Measurements from ENCODE around the gene PER2.
"Not testable (repeated sequence)": the region's sequence is repeated elsewhere in the genome, so short reads cannot be mapped to it uniquely, and the experiment has no call there.

PER2 gene

DNA sequence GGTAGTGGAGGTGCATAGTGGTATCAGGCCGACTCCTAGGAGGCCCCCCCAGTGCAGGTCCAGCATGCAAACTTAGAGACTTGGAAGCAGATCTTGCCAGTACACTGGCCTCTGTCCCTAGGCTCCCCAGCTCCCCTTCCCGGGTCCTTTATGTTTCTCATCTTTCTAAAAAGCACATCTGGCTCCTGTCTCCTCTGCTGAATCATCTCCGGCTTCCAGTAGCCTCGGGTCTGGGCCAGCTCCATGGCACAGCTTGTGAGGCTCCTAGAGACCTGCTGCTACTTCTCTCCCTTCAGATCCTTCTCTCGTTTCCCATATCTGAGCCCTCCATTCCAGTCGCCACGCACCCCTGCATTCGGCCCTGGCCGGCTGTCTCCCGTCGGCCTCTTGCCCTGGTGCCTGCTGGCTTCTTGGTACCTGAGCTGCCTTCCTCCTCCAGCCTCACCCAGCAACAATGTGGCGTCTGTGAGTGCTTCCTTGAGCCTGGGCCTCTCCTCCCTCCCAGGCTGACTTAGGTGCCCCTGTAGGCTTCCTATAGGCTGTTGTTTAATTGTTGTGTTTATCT lies 38.5 kb upstream of the PER2 start:
- Histone ChIP-seq H3K27me3 (ENCODE audit: control insufficient read depth, insufficient read depth, low read length) (no peaks in the 10 kb centered on the region), H3K36me3 (ENCODE audit: control insufficient read depth, insufficient read depth, low read length) (peaks cover 54% of the 10 kb centered on the region), H3K4me1 (ENCODE audit: control insufficient read depth, insufficient read depth, low read length) (no peaks in the 10 kb centered on the region), H3K9ac (ENCODE audit: low read depth, low read length) (no peak overlapping the region), H3K4me3 (ENCODE audit: low read depth, low read length) (no peak overlapping the region), H3K9me3 (ENCODE audit: control insufficient read depth, insufficient read depth, low read length) (no peaks in the 10 kb centered on the region), H3K27ac (ENCODE audit: low read depth, low read length) (no peak overlapping the region)

DNA sequence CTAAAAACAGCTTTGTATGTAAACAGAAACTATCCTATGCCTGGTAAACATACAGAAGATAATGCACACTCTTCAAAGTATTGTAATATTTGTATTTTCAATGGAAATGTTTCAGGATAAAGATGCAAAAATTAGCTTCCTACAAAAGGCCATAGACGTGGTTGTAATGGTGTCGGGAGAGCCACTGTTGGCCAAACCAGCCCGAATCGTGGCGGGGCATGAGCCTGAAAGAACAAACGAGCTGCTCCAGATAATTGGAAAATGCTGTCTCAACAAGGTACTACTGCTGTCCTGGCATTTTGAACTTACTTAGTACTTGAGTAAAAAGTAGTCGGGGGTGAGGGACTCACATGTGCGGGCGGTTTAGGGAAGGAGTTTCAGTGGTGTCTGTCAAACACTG lies 37.3 kb upstream of the PER2 start:
- Histone ChIP-seq H3K27me3 (ENCODE audit: control insufficient read depth, insufficient read depth, low read length) (no peaks in the 10 kb centered on the region), H3K9me3 (ENCODE audit: control insufficient read depth, insufficient read depth, low read length) (no peaks in the 10 kb centered on the region), H3K9ac (ENCODE audit: low read depth, low read length) (no peak overlapping the region), H3K4me1 (ENCODE audit: control insufficient read depth, insufficient read depth, low read length) (no peaks in the 10 kb centered on the region; the same call in 1 of the 2 replicates), H3K4me3 (ENCODE audit: low read depth, low read length) (no peak overlapping the region), H3K27ac (ENCODE audit: low read depth, low read length) (no peak overlapping the region), H3K36me3 (ENCODE audit: control insufficient read depth, insufficient read depth, low read length) (peaks cover 53% of the 10 kb centered on the region)

DNA sequence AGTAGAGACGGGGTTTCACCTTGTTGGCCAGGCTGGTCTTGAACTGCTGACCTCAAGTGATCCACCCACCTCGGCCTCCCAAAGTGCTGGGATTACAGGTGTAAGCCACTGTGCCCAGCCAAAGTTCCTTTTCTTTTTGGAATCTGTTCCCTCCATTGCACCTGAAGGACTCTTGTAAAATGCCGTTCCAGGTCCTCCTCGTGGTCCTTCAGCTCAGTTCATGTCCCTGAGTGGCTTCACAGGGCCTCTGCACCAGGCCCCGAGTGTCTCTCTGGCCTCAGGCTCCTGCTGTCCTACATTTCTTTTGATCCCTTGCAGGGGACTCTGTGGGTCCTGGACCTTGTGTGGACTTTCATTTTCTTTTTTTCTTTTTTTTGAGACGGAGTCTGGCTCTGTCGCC lies 35.8 kb upstream of the PER2 start:
- H3K27me3 ChIP-seq (ENCODE audit: control insufficient read depth, insufficient read depth, low read length); H3K4me1 ChIP-seq (ENCODE audit: control insufficient read depth, insufficient read depth, low read length); H3K9me3 ChIP-seq (ENCODE audit: control insufficient read depth, insufficient read depth, low read length); H3K4me3 ChIP-seq (ENCODE audit: low read depth, low read length); H3K27ac ChIP-seq (ENCODE audit: low read depth, low read length); H3K9ac ChIP-seq (ENCODE audit: low read depth, low read length): not testable (repeated sequence)
- peaks cover 41% of the 10 kb centered on the region for H3K36me3 ChIP-seq (ENCODE audit: control insufficient read depth, insufficient read depth, low read length)

DNA sequence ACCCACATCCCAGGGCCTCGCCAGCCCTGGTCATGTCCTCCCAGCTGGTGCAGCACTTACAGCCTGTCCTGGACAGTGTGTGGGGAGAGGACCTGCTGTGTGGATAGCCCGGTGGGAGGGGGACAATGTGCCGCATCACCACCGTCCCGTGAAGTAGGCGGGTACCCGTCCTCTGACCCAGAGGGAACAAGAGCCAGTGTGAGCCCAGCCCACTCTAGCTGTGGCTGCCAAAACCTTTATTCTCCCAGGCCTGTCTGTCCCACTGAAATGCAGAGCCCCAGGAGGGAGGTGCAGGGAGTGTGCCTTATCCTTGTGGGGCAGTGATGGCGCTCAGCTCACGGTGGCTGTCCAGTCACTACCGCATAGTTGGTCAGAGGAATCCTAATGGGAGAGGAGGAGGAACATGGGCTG lies 33.6 kb upstream of the PER2 start:
- 0 out of 2 replicates have a peak overlapping the region, but pooled peaks have one; percentile 4 for H3K4me3 ChIP-seq (ENCODE audit: low read depth, low read length)
- peaks cover 8% of the 10 kb centered on the region for H3K27me3 ChIP-seq (ENCODE audit: control insufficient read depth, insufficient read depth, low read length)
- no peak overlapping the region for H3K27ac ChIP-seq (ENCODE audit: low read depth, low read length)
- no peaks in the 10 kb centered on the region for H3K9me3 ChIP-seq (ENCODE audit: control insufficient read depth, insufficient read depth, low read length)
- H3K4me1 ChIP-seq (ENCODE audit: control insufficient read depth, insufficient read depth, low read length) = peaks cover 4% of the 10 kb centered on the region; the same call in 1 of the 2 replicates
- peaks cover 20% of the 10 kb centered on the region for H3K36me3 ChIP-seq (ENCODE audit: control insufficient read depth, insufficient read depth, low read length)
- H3K9ac ChIP-seq (ENCODE audit: low read depth, low read length) = no peak overlapping the region

DNA sequence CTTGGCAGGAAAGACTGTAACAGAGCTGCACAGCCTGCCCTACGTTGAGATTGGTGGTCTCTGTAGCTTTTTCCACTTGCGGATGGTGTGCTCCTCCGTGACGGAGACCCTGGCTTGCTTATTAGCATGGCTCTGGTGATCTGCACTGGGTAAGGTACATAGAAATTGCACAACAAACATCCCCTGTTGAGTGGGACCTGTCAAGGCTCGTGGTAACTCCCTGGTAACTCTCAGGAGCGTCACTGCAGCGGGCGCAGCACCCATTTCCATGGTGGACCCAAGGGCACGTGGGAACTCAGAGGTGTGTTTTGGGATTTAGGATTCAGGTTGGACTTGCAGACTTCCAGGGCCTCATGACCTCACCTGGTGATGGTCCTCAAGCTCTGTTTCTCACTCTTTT lies 33.1 kb upstream of the PER2 start:
- Histone ChIP-seq H3K9me3 (ENCODE audit: control insufficient read depth, insufficient read depth, low read length) (no peaks in the 10 kb centered on the region), H3K4me1 (ENCODE audit: control insufficient read depth, insufficient read depth, low read length) (peaks cover 4% of the 10 kb centered on the region; the same call in 1 of the 2 replicates), H3K27ac (ENCODE audit: low read depth, low read length) (no peak overlapping the region), H3K4me3 (ENCODE audit: low read depth, low read length) (peak overlapping the region; percentile 85), H3K27me3 (ENCODE audit: control insufficient read depth, insufficient read depth, low read length) (peaks cover 8% of the 10 kb centered on the region), H3K9ac (ENCODE audit: low read depth, low read length) (no peak overlapping the region), H3K36me3 (ENCODE audit: control insufficient read depth, insufficient read depth, low read length) (peaks cover 17% of the 10 kb centered on the region; the same call in 1 of the 2 replicates)

DNA sequence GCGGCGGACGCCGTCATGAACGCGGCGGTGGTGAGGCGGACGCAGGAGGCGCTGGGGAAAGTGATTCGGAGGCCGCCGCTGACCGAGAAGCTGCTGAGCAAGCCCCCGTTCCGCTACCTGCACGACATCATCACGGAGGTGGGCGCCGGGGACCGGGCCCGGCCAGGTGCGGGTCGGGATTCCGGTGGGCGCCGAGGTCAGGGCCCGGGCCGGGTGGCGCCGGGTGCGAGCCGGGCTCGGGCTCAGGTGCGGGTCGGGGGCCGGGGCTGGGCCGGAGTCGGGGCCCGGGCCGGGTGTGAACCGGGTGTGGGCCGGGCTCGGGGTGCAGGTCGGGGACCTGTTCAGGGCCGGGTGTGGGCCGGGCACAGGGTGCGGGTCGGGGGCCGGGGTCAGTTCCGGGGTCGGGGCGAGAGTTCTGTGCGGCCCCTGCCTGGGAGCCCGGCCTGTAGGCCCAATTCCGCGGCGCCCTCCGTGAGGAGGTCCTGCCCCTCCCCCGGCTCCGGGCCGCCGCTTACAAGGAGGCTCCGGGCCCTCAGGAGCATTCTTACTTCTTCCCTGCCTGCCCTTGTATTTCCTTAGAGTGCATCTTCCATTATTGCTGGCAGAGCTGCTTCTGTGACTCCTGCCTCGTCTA lies 32.4 kb upstream of the PER2 start:
- Histone ChIP-seq H3K9ac (ENCODE audit: low read depth, low read length) (0 out of 2 replicates have a peak overlapping the region, but pooled peaks have one; percentile 30), H3K27me3 (ENCODE audit: control insufficient read depth, insufficient read depth, low read length) (peaks cover 8% of the 10 kb centered on the region), H3K36me3 (ENCODE audit: control insufficient read depth, insufficient read depth, low read length) (peaks cover 13% of the 10 kb centered on the region; the same call in 1 of the 2 replicates), H3K4me3 (ENCODE audit: low read depth, low read length) (peak overlapping the region; percentile 85), H3K9me3 (ENCODE audit: control insufficient read depth, insufficient read depth, low read length) (no peaks in the 10 kb centered on the region), H3K27ac (ENCODE audit: low read depth, low read length) (no peak overlapping the region), H3K4me1 (ENCODE audit: control insufficient read depth, insufficient read depth, low read length) (peaks cover 4% of the 10 kb centered on the region; the same call in 1 of the 2 replicates)

DNA sequence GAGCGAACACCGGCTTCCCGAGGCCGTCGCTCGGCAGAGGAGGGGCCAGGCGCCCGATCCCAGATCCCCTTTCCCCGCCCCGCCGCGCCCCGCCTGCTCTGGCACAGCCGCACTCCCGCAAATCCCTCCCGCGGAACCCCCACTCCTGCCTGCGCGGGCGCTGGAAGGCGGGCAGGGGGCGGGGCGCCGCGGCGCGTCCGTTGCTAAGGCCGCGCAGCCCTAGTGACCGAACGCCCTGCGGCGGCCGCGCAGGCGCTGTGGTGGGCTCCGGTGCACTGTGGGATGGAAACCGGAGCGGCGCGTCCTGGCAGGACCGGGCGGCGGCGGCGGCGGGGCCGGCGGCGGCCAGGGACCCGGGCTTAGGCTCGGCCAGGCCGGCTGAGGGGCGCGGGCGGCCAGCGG lies 31.8 kb upstream of the PER2 start, which contains the start of gene TRAF3IP1:
Gene TRAF3IP1, plus strand, starts transcription at position 273 of the 402 bp plus-strand sequence. CDS start 145 bp downstream, outside the sequence.
- no peaks in the 10 kb centered on the region for H3K9me3 ChIP-seq (ENCODE audit: control insufficient read depth, insufficient read depth, low read length)
- H3K9ac ChIP-seq (ENCODE audit: low read depth, low read length) = 0 out of 2 replicates have a peak within 1 kb of the TSS, but pooled peaks have one; percentile 30
- peaks cover 11% of the 10 kb centered on the region; the same call in 1 of the 2 replicates for H3K36me3 ChIP-seq (ENCODE audit: control insufficient read depth, insufficient read depth, low read length)
- H3K4me1 ChIP-seq (ENCODE audit: control insufficient read depth, insufficient read depth, low read length) = peaks cover 4% of the 10 kb centered on the region; the same call in 1 of the 2 replicates
- peaks cover 8% of the 10 kb centered on the region for H3K27me3 ChIP-seq (ENCODE audit: control insufficient read depth, insufficient read depth, low read length)
- H3K27ac ChIP-seq (ENCODE audit: low read depth, low read length) = no peak within 1 kb of the TSS
- H3K4me3 ChIP-seq (ENCODE audit: low read depth, low read length) = peak within 1 kb of the TSS; percentile 85

DNA sequence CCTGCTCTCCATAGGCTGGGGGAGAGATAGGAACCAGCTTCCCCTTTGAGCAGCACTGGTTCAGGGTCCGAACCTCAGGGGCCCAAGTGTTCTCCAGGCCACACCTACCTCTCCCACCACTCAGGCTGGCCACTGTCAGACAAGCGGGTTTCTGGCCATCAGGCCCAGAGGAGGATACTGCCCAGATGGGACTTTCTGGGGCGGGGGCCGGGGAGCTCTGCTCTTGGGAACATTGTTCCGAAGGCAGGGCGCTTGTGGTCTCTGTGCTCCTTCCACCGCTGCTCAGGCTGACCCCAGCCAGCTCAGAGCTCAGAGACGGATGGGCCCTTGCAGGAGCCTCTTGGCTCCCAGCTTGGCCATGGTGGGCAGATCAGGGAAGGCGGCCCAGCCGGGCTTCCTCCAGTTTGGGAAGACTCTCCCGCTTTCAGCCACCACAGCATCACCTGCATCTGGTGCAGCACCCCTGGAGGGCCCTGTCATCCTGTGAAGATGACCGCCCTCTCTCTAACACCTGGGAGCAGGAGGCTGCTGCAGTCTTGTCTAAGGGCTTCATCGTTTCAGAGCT lies 26.7 kb upstream of the PER2 start:
- Histone ChIP-seq H3K4me3 (ENCODE audit: low read depth, low read length) (no peak overlapping the region), H3K27me3 (ENCODE audit: control insufficient read depth, insufficient read depth, low read length) (peaks cover 8% of the 10 kb centered on the region), H3K36me3 (ENCODE audit: control insufficient read depth, insufficient read depth, low read length) (no peaks in the 10 kb centered on the region), H3K4me1 (ENCODE audit: control insufficient read depth, insufficient read depth, low read length) (0 out of 2 replicates have a peak, but pooled peaks cover 4% of the 10 kb centered on the region), H3K9me3 (ENCODE audit: control insufficient read depth, insufficient read depth, low read length) (no peaks in the 10 kb centered on the region), H3K9ac (ENCODE audit: low read depth, low read length) (no peak overlapping the region), H3K27ac (ENCODE audit: low read depth, low read length) (no peak overlapping the region)

DNA sequence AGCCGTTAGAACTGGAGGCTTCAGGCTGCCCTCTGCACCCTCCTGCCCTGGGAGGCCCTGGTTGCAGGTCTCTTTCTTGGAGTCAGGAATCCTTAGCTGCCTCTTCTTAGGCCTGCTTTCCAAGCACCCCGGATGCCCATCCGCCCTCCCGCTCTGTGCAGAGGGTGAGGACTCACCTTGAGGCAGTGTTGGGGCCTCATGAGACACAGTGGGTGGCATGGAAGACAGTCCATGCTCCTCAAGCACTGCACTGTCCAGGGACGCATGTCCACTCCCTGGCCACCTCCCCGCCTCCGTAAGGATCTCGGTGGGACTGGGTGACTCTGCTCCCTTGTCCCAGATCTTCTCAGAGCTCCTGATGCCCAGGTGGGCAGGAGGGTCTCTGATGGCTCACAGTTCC lies 26.2 kb upstream of the PER2 start:
- H3K9ac ChIP-seq (ENCODE audit: low read depth, low read length) = no peak overlapping the region
- H3K4me1 ChIP-seq (ENCODE audit: control insufficient read depth, insufficient read depth, low read length) = 0 out of 2 replicates have a peak, but pooled peaks cover under 1% of the 10 kb centered on the region
- no peaks in the 10 kb centered on the region for H3K9me3 ChIP-seq (ENCODE audit: control insufficient read depth, insufficient read depth, low read length)
- peaks cover 6% of the 10 kb centered on the region for H3K27me3 ChIP-seq (ENCODE audit: control insufficient read depth, insufficient read depth, low read length)
- H3K4me3 ChIP-seq (ENCODE audit: low read depth, low read length) = no peak overlapping the region
- H3K27ac ChIP-seq (ENCODE audit: low read depth, low read length) = no peak overlapping the region
- H3K36me3 ChIP-seq (ENCODE audit: control insufficient read depth, insufficient read depth, low read length) = no peaks in the 10 kb centered on the region

DNA sequence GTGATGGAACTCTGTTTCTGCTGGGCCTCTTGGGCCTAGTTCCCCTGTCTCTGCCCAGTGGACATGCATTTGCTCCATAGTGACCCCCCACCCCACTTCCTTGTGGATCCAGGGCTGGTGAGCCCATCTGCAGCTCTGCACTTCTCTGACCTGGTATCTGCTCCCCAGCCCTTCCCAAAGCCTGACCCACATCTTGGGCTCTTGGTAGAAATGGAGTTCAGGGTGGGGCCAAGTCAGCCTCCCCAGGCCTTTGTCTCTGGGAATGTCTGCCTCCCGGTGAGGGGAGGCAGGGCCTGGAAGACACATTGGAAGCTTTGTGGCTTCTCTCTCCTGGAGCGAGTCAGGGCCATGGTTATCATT lies 25.6 kb upstream of the PER2 start:
- H3K9me3 ChIP-seq (ENCODE audit: control insufficient read depth, insufficient read depth, low read length) = no peaks in the 10 kb centered on the region
- H3K4me3 ChIP-seq (ENCODE audit: low read depth, low read length) = no peak overlapping the region
- H3K27ac ChIP-seq (ENCODE audit: low read depth, low read length) = no peak overlapping the region
- H3K4me1 ChIP-seq (ENCODE audit: control insufficient read depth, insufficient read depth, low read length) = no peaks in the 10 kb centered on the region
- H3K36me3 ChIP-seq (ENCODE audit: control insufficient read depth, insufficient read depth, low read length) = no peaks in the 10 kb centered on the region
- no peak overlapping the region for H3K9ac ChIP-seq (ENCODE audit: low read depth, low read length)
- peaks cover under 1% of the 10 kb centered on the region; the same call in 1 of the 2 replicates for H3K27me3 ChIP-seq (ENCODE audit: control insufficient read depth, insufficient read depth, low read length)
